Karpas-422 (cell line): Measurements from ENCODE around the gene MEG3. TPM values are rescaled to one million over a fixed set of nuclear protein-coding genes. Genes with fewer than 3 reads are reported as not detected.

Experiments used
- DNase-seq: peaks from one replicate; pipeline ENCODE4 v3.0.0-alpha.2; 2015
- H2AFZ ChIP-seq: fragments of 200-600 bp; sonication (generic); 2 replicates; pipeline ENCODE4 v1.6.1; 2014; ENCODE audit warnings: antibody characterized with exemption, low read length, mixed read lengths
- H3K27ac ChIP-seq: fragments of 200-600 bp; sonication (generic); 2 replicates; pipeline ENCODE4 v1.5.1; 2014; ENCODE audit warnings: mild to moderate bottlenecking, low read length, moderate library complexity
- H3K27me3 ChIP-seq: fragments of 200-600 bp; sonication (generic); 2 replicates; pipeline ENCODE4 v1.6.1; 2014; ENCODE audit warnings: low read length, mixed read lengths
- H3K36me3 ChIP-seq: fragments of 200-600 bp; sonication (generic); 2 replicates; pipeline ENCODE4 v1.6.1; 2014; ENCODE audit warnings: low read length, mixed read lengths; ENCODE audit not compliant: insufficient read depth
- H3K4me1 ChIP-seq: fragments of 200-600 bp; sonication (generic); 2 replicates; pipeline ENCODE4 v1.6.1; 2014; ENCODE audit warnings: mild to moderate bottlenecking, low read length, mixed read lengths
- H3K4me2 ChIP-seq: fragments of 200-600 bp; sonication (generic); 2 replicates; pipeline ENCODE4 v1.6.1; 2014; ENCODE audit warnings: low read length, low read depth, mild to moderate bottlenecking; ENCODE audit not compliant: poor library complexity, severe bottlenecking
- H3K4me3 ChIP-seq: fragments of 200-600 bp; sonication (generic); 2 replicates; pipeline ENCODE4 v1.5.1; 2014; ENCODE audit warnings: mild to moderate bottlenecking, antibody characterized with exemption, low read length, mixed read lengths
- H3K79me2 ChIP-seq: fragments of 200-600 bp; sonication (generic); 2 replicates; pipeline ENCODE4 v1.6.1; 2014; ENCODE audit warnings: mild to moderate bottlenecking, low read length, mixed read lengths
- H3K9ac ChIP-seq: fragments of 200-600 bp; sonication (generic); 2 replicates; pipeline ENCODE4 v1.6.0; 2014; ENCODE audit warnings: low read length
- H3K9me2 ChIP-seq: fragments of 200-600 bp; sonication (generic), shearing (Covaris generic); replicated peaks from 2 replicates; pipeline ENCODE4 v1.6.0; 2014; ENCODE audit warnings: mild to moderate bottlenecking, low read length, moderate library complexity; ENCODE audit not compliant: insufficient read depth
- H3K9me3 ChIP-seq: fragments of 300-700, 200-600 bp; sonication (generic); 2 replicates; pipeline ENCODE4 v1.6.1; 2014; ENCODE audit warnings: low read length, mixed read lengths
- H4K20me1 ChIP-seq: fragments of 200-600 bp; sonication (generic); 2 replicates; pipeline ENCODE4 v1.6.1; 2014; ENCODE audit warnings: mild to moderate bottlenecking, antibody characterized with exemption, low read length, low read depth; ENCODE audit not compliant: insufficient read depth
- total RNA-seq: library from RNA; depleted of rRNA; stranded (reverse); fragments of >200 nt; shearing (Covaris generic); gene quantifications from 2 replicates; pipeline ENCODE4 v1.2.3, GENCODE V29; 2014; ENCODE audit warnings: low replicate concordance

Gene MEG3
- total RNA-seq, 1 experiment from 2014 or later: not detected

GRCh38 chr14:100849115-100849781 lies 23.3 kb downstream of the MEG3 start:
- Histone ChIP-seq H3K9me3 (no peaks in the 10 kb centered on the region), H3K9me2 (no peaks in the 10 kb centered on the region), H4K20me1 (no peaks in the 10 kb centered on the region; the same call in 1 of the 2 replicates), H3K4me1 (no peaks in the 10 kb centered on the region), H3K27me3 (no peaks in the 10 kb centered on the region), H3K27ac (no peak overlapping the region), H3K4me3 (no peak overlapping the region), H3K36me3 (no peaks in the 10 kb centered on the region), H3K9ac (no peak overlapping the region), H2AFZ (no peak overlapping the region), H3K79me2 (no peaks in the 10 kb centered on the region), H3K4me2 (no peak overlapping the region)
- DNase-seq: no peak

GRCh38 chr14:100850841-100851585 lies 25.1 kb downstream of the MEG3 start:
- H4K20me1 ChIP-seq: no peaks in the 10 kb centered on the region; the same call in 1 of the 2 replicates
- H3K9me3 ChIP-seq: no peaks in the 10 kb centered on the region
- no peaks in the 10 kb centered on the region for H3K36me3 ChIP-seq
- H3K79me2 ChIP-seq: no peaks in the 10 kb centered on the region
- H3K4me2 ChIP-seq: no peak overlapping the region
- no peak overlapping the region for H2AFZ ChIP-seq
- H3K9me2 ChIP-seq: no peaks in the 10 kb centered on the region
- H3K9ac ChIP-seq: no peak overlapping the region
- no peak overlapping the region for H3K27ac ChIP-seq
- H3K4me1 ChIP-seq: no peaks in the 10 kb centered on the region
- no peak overlapping the region for H3K4me3 ChIP-seq
- no peaks in the 10 kb centered on the region for H3K27me3 ChIP-seq
- peak; percentile 96 for DNase-seq

GRCh38 chr14:100851586-100851916 lies 25.6 kb downstream of the MEG3 start:
- no peak overlapping the region for H3K4me2 ChIP-seq
- no peaks in the 10 kb centered on the region for H3K4me1 ChIP-seq
- no peak overlapping the region for H3K27ac ChIP-seq
- no peaks in the 10 kb centered on the region for H3K27me3 ChIP-seq
- H3K9me2 ChIP-seq: no peaks in the 10 kb centered on the region
- H3K36me3 ChIP-seq: no peaks in the 10 kb centered on the region
- H2AFZ ChIP-seq: no peak overlapping the region
- H3K9ac ChIP-seq: no peak overlapping the region
- no peak overlapping the region for H3K4me3 ChIP-seq
- H3K9me3 ChIP-seq: no peaks in the 10 kb centered on the region
- no peak for DNase-seq
- H3K79me2 ChIP-seq: no peaks in the 10 kb centered on the region
- no peaks in the 10 kb centered on the region; the same call in 1 of the 2 replicates for H4K20me1 ChIP-seq

- Histone ChIP-seq H3K27me3 (no peaks in the 10 kb centered on the region), H3K27ac (no peak overlapping the region), H2AFZ (no peak overlapping the region), H3K9ac (no peak overlapping the region), H3K79me2 (no peaks in the 10 kb centered on the region), H3K36me3 (no peaks in the 10 kb centered on the region), H3K9me3 (no peaks in the 10 kb centered on the region), H3K4me3 (no peak overlapping the region), H3K4me1 (no peaks in the 10 kb centered on the region), H4K20me1 (no peaks in the 10 kb centered on the region; the same call in 1 of the 2 replicates), H3K4me2 (no peak overlapping the region), H3K9me2 (no peaks in the 10 kb centered on the region)
- DNase-seq: no peak
These were observed 26.2 kb downstream of the MEG3 start for GRCh38 chr14:100851946-100852620.

DNA sequence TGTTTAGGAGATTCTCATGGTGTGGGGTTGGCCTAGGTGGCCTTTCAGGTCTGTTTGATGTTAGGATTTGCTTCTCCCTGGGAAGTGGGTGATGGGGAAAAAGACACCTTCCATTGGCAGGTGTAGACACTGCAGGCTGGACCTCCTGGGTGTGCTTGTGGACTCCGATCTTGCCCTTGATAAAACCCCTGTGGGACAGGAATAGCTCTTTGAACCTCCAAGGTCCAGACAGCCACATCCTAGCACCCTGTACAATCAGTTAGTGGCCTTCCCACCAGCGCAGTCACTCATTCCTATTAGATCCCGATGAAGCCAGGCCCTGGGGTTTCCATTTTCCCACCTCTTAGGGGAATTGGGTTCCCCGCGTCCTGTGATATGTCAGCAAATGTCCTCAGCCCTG lies 28.5 kb downstream of the MEG3 start:
- Histone ChIP-seq H3K9ac (no peak overlapping the region), H3K4me1 (no peaks in the 10 kb centered on the region), H3K4me3 (no peak overlapping the region), H3K36me3 (no peaks in the 10 kb centered on the region), H3K9me2 (no peaks in the 10 kb centered on the region), H4K20me1 (no peaks in the 10 kb centered on the region; the same call in 1 of the 2 replicates), H3K4me2 (no peak overlapping the region), H3K79me2 (no peaks in the 10 kb centered on the region), H3K27ac (no peak overlapping the region), H3K27me3 (no peaks in the 10 kb centered on the region), H2AFZ (no peak overlapping the region), H3K9me3 (no peaks in the 10 kb centered on the region)
- no peak for DNase-seq

GRCh38 chr14:100855256-100855930 lies 29.5 kb downstream of the MEG3 start:
- Histone ChIP-seq H4K20me1 (no peaks in the 10 kb centered on the region; the same call in 1 of the 2 replicates), H3K27me3 (no peaks in the 10 kb centered on the region), H2AFZ (no peak overlapping the region)

DNA sequence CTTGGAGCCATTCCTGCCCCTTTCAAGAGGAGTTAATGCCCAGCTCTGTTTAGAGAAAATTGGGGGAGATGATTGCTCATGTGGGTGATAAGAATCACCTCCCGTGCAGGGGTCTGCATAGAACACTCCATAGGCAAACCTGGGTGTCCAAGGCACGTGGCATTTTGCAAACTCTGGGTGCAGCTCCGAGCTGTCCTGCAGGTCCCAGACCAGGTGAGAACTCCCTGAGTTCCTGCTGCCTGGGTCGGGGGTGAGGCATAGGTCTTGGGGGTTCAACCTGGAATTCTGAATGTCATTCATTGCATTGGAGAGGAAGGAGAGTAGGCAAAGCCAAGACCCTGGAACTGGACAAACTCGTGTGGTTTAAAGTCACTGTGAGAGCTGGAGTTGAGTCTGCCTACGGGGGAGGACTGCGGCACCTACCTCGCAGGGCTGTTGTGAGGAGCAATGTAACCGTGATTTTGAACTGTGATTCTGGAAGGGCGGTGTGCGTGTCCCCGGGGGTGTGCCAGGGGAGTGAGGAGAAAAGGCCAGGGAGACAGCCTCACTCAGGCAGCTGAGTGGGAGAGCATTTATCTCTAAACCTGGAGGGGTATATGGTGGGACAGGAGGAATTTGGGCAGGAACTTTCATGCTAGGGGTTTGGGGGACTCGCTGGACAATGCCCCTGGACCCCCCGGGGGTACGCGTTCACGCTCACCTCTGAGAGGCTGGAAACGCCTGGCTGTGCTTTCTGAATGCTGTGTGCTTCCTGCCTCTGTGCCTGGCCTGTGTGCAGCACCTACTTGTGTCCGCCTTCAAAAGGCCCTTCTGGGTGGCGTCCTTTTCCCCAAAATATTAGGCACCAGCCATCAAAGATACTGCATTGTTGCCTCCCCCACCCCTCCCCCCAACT lies 30.4 kb downstream of the MEG3 start:
- Histone ChIP-seq H3K27ac (no peak overlapping the region), H3K4me1 (no peaks in the 10 kb centered on the region), H3K4me3 (no peak overlapping the region), H3K9me3 (no peaks in the 10 kb centered on the region), H3K4me2 (no peak overlapping the region), H3K36me3 (no peaks in the 10 kb centered on the region), H3K9me2 (no peaks in the 10 kb centered on the region), H3K9ac (no peak overlapping the region), H3K79me2 (no peaks in the 10 kb centered on the region), H4K20me1 (no peaks in the 10 kb centered on the region; the same call in 1 of the 2 replicates), H3K27me3 (no peaks in the 10 kb centered on the region), H2AFZ (no peak overlapping the region)
- DNase-seq: no peak

More at GRCh38 chr14:100855256-100855930, 29.5 kb downstream of the MEG3 start:
- H3K27ac ChIP-seq: no peak overlapping the region
- no peaks in the 10 kb centered on the region for H3K79me2 ChIP-seq
- no peak for DNase-seq
- no peaks in the 10 kb centered on the region for H3K9me3 ChIP-seq
- no peaks in the 10 kb centered on the region for H3K36me3 ChIP-seq
- H3K4me3 ChIP-seq: no peak overlapping the region
- H3K4me1 ChIP-seq: no peaks in the 10 kb centered on the region
- no peaks in the 10 kb centered on the region for H3K9me2 ChIP-seq
- no peak overlapping the region for H3K9ac ChIP-seq
- no peak overlapping the region for H3K4me2 ChIP-seq
